Panc1 (cell line): ENCODE results near the gene ENTPD3.
"Not testable (repeated sequence)": the region's sequence is repeated elsewhere in the genome, so short reads cannot be mapped to it uniquely, and the experiment has no call there.

ENCODE experiments used
- CTCF ChIP-seq: fragments of 450-650 bp; IDR thresholded peaks from 2 replicates; pipeline ENCODE4 v1.5.1; 2017; ENCODE audit warnings: mild to moderate bottlenecking
- POLR2AphosphoS5 ChIP-seq: IDR thresholded peaks from 2 replicates; pipeline ENCODE4 v1.6.1; 2012; ENCODE audit warnings: mild to moderate bottlenecking, low read depth, low read length, moderate library complexity

- TF ChIP-seq POLR2AphosphoS5, CTCF: not testable (repeated sequence)
Measured at GRCh38 chr3:40462838-40463237, 75.9 kb downstream of the ENTPD3 start.
